ENCODE data around the gene PCDHGC5.

The PCDHGC5 gene

GRCh38 chr5:141512911-141513626, 24.2 kb downstream of the PCDHGC5 start:
- peak overlapping the region; percentile 78 for H3K4me3 ChIP-seq
- peaks cover 29% of the 10 kb centered on the region for H3K36me3 ChIP-seq (ENCODE audit: insufficient read depth, low read length)
- H3K9ac ChIP-seq (ENCODE audit: insufficient read length): peak overlapping the region; percentile 20
- H3K9me3 ChIP-seq (ENCODE audit: low read depth, low read length): no peaks in the 10 kb centered on the region
- H3K27ac ChIP-seq: peak overlapping the region; percentile 97
- DNase-seq (ENCODE audit: low read depth, low spot score): no peak
- TF ChIP-seq FOXP2 (optimal IDR thresholded peaks at IDR 0.05; ENCODE audit: control extremely low read depth, extremely low read length, insufficient read depth): no peak
- no peak for TF ChIP-seq EZH2 (IDR thresholded peaks at IDR 0.05)
- TF ChIP-seq POLR2AphosphoS5 (IDR thresholded peaks at IDR 0.05; ENCODE audit: borderline replicate concordance, low read depth, low read length): no peak; the same call in 1 of the 2 replicates

GRCh38 chr5:141513627-141514329, 24.9 kb downstream of the PCDHGC5 start:
- Histone ChIP-seq H3K9ac (ENCODE audit: insufficient read length) (no peak overlapping the region), H3K9me3 (ENCODE audit: low read depth, low read length) (no peaks in the 10 kb centered on the region), H3K36me3 (ENCODE audit: insufficient read depth, low read length) (peaks cover 31% of the 10 kb centered on the region), H3K27ac (peak overlapping the region; percentile 97), H3K4me3 (peak overlapping the region; percentile 78)
- DNase-seq (ENCODE audit: low read depth, low spot score): no peak
- peak; percentile 69 for TF ChIP-seq POLR2AphosphoS5 (IDR thresholded peaks at IDR 0.05; ENCODE audit: borderline replicate concordance, low read depth, low read length)
- TF ChIP-seq FOXP2 (optimal IDR thresholded peaks at IDR 0.05; ENCODE audit: control extremely low read depth, extremely low read length, insufficient read depth): no peak
- no peak for TF ChIP-seq EZH2 (IDR thresholded peaks at IDR 0.05)

GRCh38 chr5:141514330-141515133, 25.7 kb downstream of the PCDHGC5 start:
- no peaks in the 10 kb centered on the region for H3K9me3 ChIP-seq (ENCODE audit: low read depth, low read length)
- H3K27ac ChIP-seq: peak overlapping the region; percentile 97
- H3K9ac ChIP-seq (ENCODE audit: insufficient read length): peak overlapping the region; percentile 2
- TF ChIP-seq FOXP2 (optimal IDR thresholded peaks at IDR 0.05; ENCODE audit: control extremely low read depth, extremely low read length, insufficient read depth): no peak
- TF ChIP-seq POLR2AphosphoS5 (IDR thresholded peaks at IDR 0.05; ENCODE audit: borderline replicate concordance, low read depth, low read length): no peak
- TF ChIP-seq EZH2 (IDR thresholded peaks at IDR 0.05): no peak
- H3K36me3 ChIP-seq (ENCODE audit: insufficient read depth, low read length): peaks cover 38% of the 10 kb centered on the region
- DNase-seq (ENCODE audit: low read depth, low spot score): no peak
- peak overlapping the region; percentile 78 for H3K4me3 ChIP-seq

GRCh38 chr5:141515141-141515540, 26.3 kb downstream of the PCDHGC5 start:
- TF ChIP-seq FOXP2 (optimal IDR thresholded peaks at IDR 0.05; ENCODE audit: control extremely low read depth, extremely low read length, insufficient read depth) (no peak), POLR2AphosphoS5 (IDR thresholded peaks at IDR 0.05; ENCODE audit: borderline replicate concordance, low read depth, low read length) (no peak), EZH2 (IDR thresholded peaks at IDR 0.05) (no peak)

GRCh38 chr5:141515946-141516671, 27.2 kb downstream of the PCDHGC5 start:
- H3K4me3 ChIP-seq: no peak overlapping the region
- no peak for DNase-seq (ENCODE audit: low read depth, low spot score)
- TF ChIP-seq FOXP2 (optimal IDR thresholded peaks at IDR 0.05; ENCODE audit: control extremely low read depth, extremely low read length, insufficient read depth) (no peak), POLR2AphosphoS5 (IDR thresholded peaks at IDR 0.05; ENCODE audit: borderline replicate concordance, low read depth, low read length) (no peak), EZH2 (IDR thresholded peaks at IDR 0.05) (no peak)
- H3K27ac ChIP-seq: peak overlapping the region; percentile 97
- H3K9ac ChIP-seq (ENCODE audit: insufficient read length): no peak overlapping the region
- H3K36me3 ChIP-seq (ENCODE audit: insufficient read depth, low read length): peaks cover 46% of the 10 kb centered on the region
- H3K9me3 ChIP-seq (ENCODE audit: low read depth, low read length): no peaks in the 10 kb centered on the region

More at GRCh38 chr5:141515141-141515540, 26.3 kb downstream of the PCDHGC5 start:
- Histone ChIP-seq H3K9ac (ENCODE audit: insufficient read length) (peak overlapping the region; percentile 2), H3K4me3 (no peak overlapping the region), H3K9me3 (ENCODE audit: low read depth, low read length) (no peaks in the 10 kb centered on the region), H3K36me3 (ENCODE audit: insufficient read depth, low read length) (peaks cover 44% of the 10 kb centered on the region), H3K27ac (peak overlapping the region; percentile 97)
- DNase-seq (ENCODE audit: low read depth, low spot score): no peak

- no peaks in the 10 kb centered on the region for H3K9me3 ChIP-seq (ENCODE audit: low read depth, low read length)
- TF ChIP-seq FOXP2 (optimal IDR thresholded peaks at IDR 0.05; ENCODE audit: control extremely low read depth, extremely low read length, insufficient read depth) (no peak), POLR2AphosphoS5 (IDR thresholded peaks at IDR 0.05; ENCODE audit: borderline replicate concordance, low read depth, low read length) (no peak), EZH2 (IDR thresholded peaks at IDR 0.05) (no peak)
- peak overlapping the region; percentile 97 for H3K27ac ChIP-seq
- no peak for DNase-seq (ENCODE audit: low read depth, low spot score)
- H3K9ac ChIP-seq (ENCODE audit: insufficient read length): no peak overlapping the region
- no peak overlapping the region for H3K4me3 ChIP-seq
- peaks cover 46% of the 10 kb centered on the region for H3K36me3 ChIP-seq (ENCODE audit: insufficient read depth, low read length)
These were observed 27.8 kb downstream of the PCDHGC5 start for GRCh38 chr5:141516672-141517025.

GRCh38 chr5:141517312-141517711, 28.4 kb downstream of the PCDHGC5 start:
- Histone ChIP-seq H3K4me3 (no peak overlapping the region), H3K9me3 (ENCODE audit: low read depth, low read length) (no peaks in the 10 kb centered on the region), H3K9ac (ENCODE audit: insufficient read length) (no peak overlapping the region), H3K36me3 (ENCODE audit: insufficient read depth, low read length) (peaks cover 46% of the 10 kb centered on the region), H3K27ac (peak overlapping the region; percentile 97)
- no peak for DNase-seq (ENCODE audit: low read depth, low spot score)
- no peak for TF ChIP-seq POLR2AphosphoS5 (IDR thresholded peaks at IDR 0.05; ENCODE audit: borderline replicate concordance, low read depth, low read length)
- no peak for TF ChIP-seq FOXP2 (optimal IDR thresholded peaks at IDR 0.05; ENCODE audit: control extremely low read depth, extremely low read length, insufficient read depth)
- no peak for TF ChIP-seq EZH2 (IDR thresholded peaks at IDR 0.05)
